Measurements from ENCODE around the gene CEP290.

- no peak for TF ChIP-seq ZNF292 (tag by site-specific recombination; IDR thresholded peaks at IDR 0.05; ENCODE audit: borderline replicate concordance, low read depth)
- TF ChIP-seq ZNF843 (tag by site-specific recombination; IDR thresholded peaks at IDR 0.05) = no peak
- TF ChIP-seq ZNF707 (tag by site-specific recombination; IDR thresholded peaks at IDR 0.05) = no peak
- TF ChIP-seq ZSCAN18 (tag by site-specific recombination; IDR thresholded peaks at IDR 0.05) = no peak
- no peak for TF ChIP-seq CTCF (tag by site-specific recombination; IDR thresholded peaks at IDR 0.05)
Measured at GRCh38 chr12:88084210-88084609, 57.7 kb downstream of the CEP290 start.

Measured in HEK293 (cell line).